Stomach (tissue), 4 donors: ENCODE measurements around the gene LAMTOR4.

Experiments
- CTCF ChIP-seq, 7 experiments: fragments of 450-650 bp in 4 of 7; fragments of 200-600 bp in 3 of 7; sonication (generic) in 3 of 7; IDR thresholded peaks; one replicate each; pipeline ENCODE4 v1.5.1; 2016 to 2019; ENCODE audit warnings: antibody characterized with exemption in 7 of 7, control low read depth in 2 of 7, mild to moderate bottlenecking in 1 of 7
- POLR2A ChIP-seq, 4 donors: fragments of 450-650 bp; IDR thresholded peaks; one replicate each; pipeline ENCODE4 v1.6.1; 2016; ENCODE audit warnings: antibody characterized with exemption in 4 of 4, control low read depth in 2 of 4, mild to moderate bottlenecking in 1 of 4, moderate library complexity in 1 of 4
- POLR2AphosphoS5 ChIP-seq, 3 donors: sonication (generic); formaldehyde crosslinking; IDR thresholded peaks; one replicate each; pipeline ENCODE4 v1.6.1; 2016; ENCODE audit warnings: antibody characterized with exemption in 3 of 3

GRCh38 chr7:100099452-100099851, 49.3 kb upstream of the LAMTOR4 start:
- TF ChIP-seq CTCF (IDR thresholded peaks at IDR 0.05) (no peak), POLR2AphosphoS5 (IDR thresholded peaks at IDR 0.05) (no peak), POLR2A (IDR thresholded peaks at IDR 0.05) (no peak)
